Measurements from ENCODE around the gene RETREG1. TPM values are rescaled to one million over a fixed set of nuclear protein-coding genes. Genes with fewer than 3 reads are reported as not detected.

Gene RETREG1
- total RNA-seq, 1 donor from 2014 or later: 3.0 TPM

DNA sequence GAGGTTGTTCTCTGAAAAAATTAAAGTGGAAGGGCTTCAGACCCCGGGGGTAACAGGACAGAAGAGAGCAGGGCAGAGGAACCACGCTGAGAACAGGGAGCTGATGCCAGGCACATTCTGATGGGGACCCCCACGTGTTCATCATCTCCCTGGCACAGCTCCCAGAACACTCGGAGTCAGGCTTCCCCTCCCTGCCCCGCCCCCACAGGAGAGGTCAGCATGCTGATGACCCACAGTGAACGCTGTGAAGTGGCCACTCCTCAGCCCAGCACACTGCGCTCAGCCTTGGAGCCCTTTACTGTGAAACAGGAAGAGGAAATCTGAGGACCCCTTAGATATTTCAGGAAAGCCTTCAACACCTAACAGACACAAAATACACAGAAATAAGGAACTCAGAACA lies 16.4 kb downstream of the RETREG1 start:
- Mint-ChIP-seq H3K36me3 (no peaks in the 10 kb centered on the region), H3K4me3 (no peak overlapping the region), H3K4me1 (peaks cover 21% of the 10 kb centered on the region), H3K9me3 (peaks cover 2% of the 10 kb centered on the region), H3K27ac (no peak overlapping the region), H3K27me3 (ENCODE audit: insufficient read depth, low read depth) (peaks cover 7% of the 10 kb centered on the region)
- Histone ChIP-seq H3K4me2 (no peak overlapping the region), H3K9me3 (ENCODE audit: low read depth) (no peaks in the 10 kb centered on the region), H3K27ac (no peak overlapping the region), H3K27me3 (no peaks in the 10 kb centered on the region), H3K4me3 (no peak overlapping the region), H3K36me3 (no peaks in the 10 kb centered on the region), H3F3A (ENCODE audit: low read depth) (no peaks in the 10 kb centered on the region), H2AFZ (replicated peaks) (no peak overlapping the region), H3K9ac (no peak overlapping the region), H4K20me1 (ENCODE audit: low read depth) (no peaks in the 10 kb centered on the region), H3K79me2 (ENCODE audit: low read depth) (no peaks in the 10 kb centered on the region), H3K4me1 (peaks cover 9% of the 10 kb centered on the region)
- TF ChIP-seq EZH2 (IDR thresholded peaks at IDR 0.05) (no peak), EZH2phosphoT487 (IDR thresholded peaks at IDR 0.05) (no peak), CTCF (IDR thresholded peaks at IDR 0.05) (no peak)
- DNase-seq (ENCODE audit: low spot score): no peak

GRCh38 chr5:16597946-16598694 lies 18.7 kb downstream of the RETREG1 start:
- H3K9me3 ChIP-seq (ENCODE audit: low read depth): no peaks in the 10 kb centered on the region
- TF ChIP-seq CTCF (IDR thresholded peaks at IDR 0.05): no peak
- no peak for TF ChIP-seq EZH2 (IDR thresholded peaks at IDR 0.05)
- no peak for TF ChIP-seq EZH2phosphoT487 (IDR thresholded peaks at IDR 0.05)
- no peaks in the 10 kb centered on the region for H3K9me3 Mint-ChIP-seq
- H3K9ac ChIP-seq: no peak overlapping the region
- H3K27me3 Mint-ChIP-seq (ENCODE audit: insufficient read depth, low read depth): peaks cover 6% of the 10 kb centered on the region
- no peaks in the 10 kb centered on the region for H3K36me3 ChIP-seq
- H4K20me1 ChIP-seq (ENCODE audit: low read depth): no peaks in the 10 kb centered on the region
- H3K27ac Mint-ChIP-seq: no peak overlapping the region
- no peaks in the 10 kb centered on the region for H3F3A ChIP-seq (ENCODE audit: low read depth)
- no peaks in the 10 kb centered on the region for H3K79me2 ChIP-seq (ENCODE audit: low read depth)
- peaks cover 21% of the 10 kb centered on the region for H3K4me1 Mint-ChIP-seq
- H3K4me1 ChIP-seq: peaks cover 9% of the 10 kb centered on the region
- no peak overlapping the region for H3K4me3 Mint-ChIP-seq
- H3K4me2 ChIP-seq: no peak overlapping the region
- no peaks in the 10 kb centered on the region for H3K36me3 Mint-ChIP-seq
- no peak for DNase-seq (ENCODE audit: low spot score)
- no peak overlapping the region for H3K27ac ChIP-seq
- no peak overlapping the region for H3K4me3 ChIP-seq
- no peak overlapping the region for H2AFZ ChIP-seq (replicated peaks)
- H3K27me3 ChIP-seq: no peaks in the 10 kb centered on the region

GRCh38 chr5:16596581-16596940 lies 20.2 kb downstream of the RETREG1 start:
- Histone ChIP-seq H3K9ac (no peak overlapping the region), H3K27me3 (no peaks in the 10 kb centered on the region), H3K9me3 (ENCODE audit: low read depth) (no peaks in the 10 kb centered on the region), H4K20me1 (ENCODE audit: low read depth) (no peaks in the 10 kb centered on the region), H2AFZ (replicated peaks) (no peak overlapping the region), H3K4me3 (no peak overlapping the region), H3K4me2 (no peak overlapping the region), H3K79me2 (ENCODE audit: low read depth) (no peaks in the 10 kb centered on the region), H3K27ac (no peak overlapping the region), H3K4me1 (peaks cover 8% of the 10 kb centered on the region), H3K36me3 (no peaks in the 10 kb centered on the region), H3F3A (ENCODE audit: low read depth) (no peaks in the 10 kb centered on the region)
- Mint-ChIP-seq H3K27me3 (ENCODE audit: insufficient read depth, low read depth) (peaks cover 3% of the 10 kb centered on the region), H3K36me3 (no peaks in the 10 kb centered on the region), H3K4me3 (no peak overlapping the region), H3K4me1 (peaks cover 19% of the 10 kb centered on the region), H3K27ac (peak overlapping the region; percentile 69), H3K9me3 (no peaks in the 10 kb centered on the region)
- DNase-seq (ENCODE audit: low spot score): no peak
- no peak for TF ChIP-seq EZH2phosphoT487 (IDR thresholded peaks at IDR 0.05)
- no peak for TF ChIP-seq EZH2 (IDR thresholded peaks at IDR 0.05)
- TF ChIP-seq CTCF (IDR thresholded peaks at IDR 0.05): no peak

Measured in neural progenitor cell (in vitro differentiated cells).